T47D (cell line): ENCODE data around the gene GATA6.

Source experiments
- DNase-seq, 2 experiments: peaks; one replicate each; pipeline versions ENCODE4 v3.0.0 to v3.0.0-alpha.2; 2011 to 2012; ENCODE audit warnings: low read depth in 1 of 2, low spot score in 1 of 2
- JUND ChIP-seq: IDR thresholded peaks from 2 replicates; pipeline ENCODE4 v1.6.1; 2012; ENCODE audit warnings: low read depth
- in situ Hi-C: cut with HindIII; loops from 2 replicates; pipeline ENCODE4 v1.10.0; 2016; ENCODE audit warnings: low sequenced_read_pairs, low pct_unique_long_range_greater_than_20kb

GATA6 gene

GRCh38 chr18:22169011-22169888 is at the start of gene GATA6:
Gene GATA6, plus strand, starts transcription at chr18:22169589. Its CDS starts 1,556 bp downstream, at chr18:22171145.
- no peak for TF ChIP-seq JUND
- DNase-seq: peak; percentile 94 to 99
- in situ Hi-C loops: no loop called here

- no peak for DNase-seq
- no peak for TF ChIP-seq JUND
- in situ Hi-C loops: no loop called here
Measured at GRCh38 chr18:22124970-22125369, 44.4 kb upstream of the GATA6 start.

- TF ChIP-seq JUND: no peak
- in situ Hi-C loops: no loop called here
- no peak for DNase-seq
Measured at GRCh38 chr18:22128954-22129353, 40.4 kb upstream of the GATA6 start.

- no peak for TF ChIP-seq JUND
- DNase-seq: no peak
- in situ Hi-C loops: no loop called here
Measured at GRCh38 chr18:22129778-22130177, 39.6 kb upstream of the GATA6 start.

- no peak for TF ChIP-seq JUND
- DNase-seq: no peak
- in situ Hi-C loops: no loop called here
Measured at GRCh38 chr18:22132258-22132657, 37.1 kb upstream of the GATA6 start.

- no peak for DNase-seq
- in situ Hi-C loops: no loop called here
- no peak for TF ChIP-seq JUND
Measured at GRCh38 chr18:22132763-22133162, 36.6 kb upstream of the GATA6 start.

- peak in 1 of 2 experiments; percentile 31 for DNase-seq
- in situ Hi-C loops: no loop called here
- no peak for TF ChIP-seq JUND
Measured at GRCh38 chr18:22136395-22136794, 33.0 kb upstream of the GATA6 start.

- in situ Hi-C loops: no loop called here
- TF ChIP-seq JUND: no peak
- DNase-seq: no peak
Measured at GRCh38 chr18:22141211-22141610, 28.2 kb upstream of the GATA6 start.

GRCh38 chr18:22143347-22144340 is 25.7 kb upstream of the GATA6 start:
- in situ Hi-C loops: no loop called here
- TF ChIP-seq JUND: no peak
- DNase-seq: peak in 1 of 2 experiments; percentile 51

- DNase-seq: no peak
- in situ Hi-C loops: no loop called here
- TF ChIP-seq JUND: no peak
Measured at GRCh38 chr18:22145160-22145559, 24.2 kb upstream of the GATA6 start.

- in situ Hi-C loops: no loop called here
Measured at GRCh38 chr18:22149710-22150109, 19.7 kb upstream of the GATA6 start.

GRCh38 chr18:22152093-22152492 is 17.3 kb upstream of the GATA6 start:
- TF ChIP-seq JUND: no peak

More at GRCh38 chr18:22149710-22150109, 19.7 kb upstream of the GATA6 start:
- DNase-seq: no peak
- no peak for TF ChIP-seq JUND

More at GRCh38 chr18:22152093-22152492, 17.3 kb upstream of the GATA6 start:
- in situ Hi-C loops: no loop called here
- peak in 1 of 2 experiments; percentile 26 for DNase-seq
